GM06990 (cell line): ENCODE measurements around the gene PKD1L1.

Experiments
- DNase-seq: peaks from one replicate; pipeline ENCODE4 v3.0.0-alpha.2; 2011; ENCODE audit not compliant: insufficient read length; ENCODE audit errors: extremely low read depth
- H3K27me3 ChIP-seq: replicated peaks from 2 replicates; pipeline ENCODE4 v1.6.0; 2011; ENCODE audit warnings: low read length; ENCODE audit not compliant: control insufficient read depth, insufficient read depth
- H3K36me3 ChIP-seq: 2 replicates; pipeline ENCODE4 v1.5.1; 2011; ENCODE audit warnings: low read length; ENCODE audit not compliant: control insufficient read depth, insufficient read depth
- H3K4me3 ChIP-seq: replicated peaks from 2 replicates; pipeline ENCODE4 v1.5.1; 2011; ENCODE audit warnings: low read depth, mild to moderate bottlenecking, control low read depth, low read length
- TF ChIP-seq, protein P1 (sequence below): IDR thresholded peaks from 2 replicates; pipeline ENCODE4 v1.5.1; 2011; ENCODE audit warnings: low read length, control low read depth, mild to moderate bottlenecking, inconsistent platforms; ENCODE audit not compliant: insufficient read depth, poor library complexity, severe bottlenecking

PKD1L1 gene

DNA sequence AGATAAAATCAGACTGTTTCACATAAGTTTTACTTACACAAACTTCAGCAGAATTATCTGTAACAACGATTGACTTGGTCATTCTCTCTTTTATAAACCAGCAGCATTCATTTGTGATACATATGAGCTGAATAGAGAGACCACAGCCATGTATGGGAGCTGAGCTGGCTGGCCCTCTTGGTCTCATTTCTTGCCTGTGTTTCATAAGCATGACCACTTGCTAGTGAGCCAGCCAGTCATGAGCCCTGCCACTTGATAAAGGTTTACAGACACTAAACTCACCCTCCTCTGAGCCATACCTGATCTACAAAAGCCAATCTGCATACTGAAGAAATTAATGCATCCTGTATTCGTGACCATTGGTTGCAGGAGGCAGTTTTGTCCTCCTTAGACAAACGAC lies 82.1 kb downstream of the PKD1L1 start:
- Histone ChIP-seq H3K4me3 (no peak overlapping the region), H3K36me3 (no peaks in the 10 kb centered on the region), H3K27me3 (no peaks in the 10 kb centered on the region; the same call in none of the 2 replicates)
- no peak for DNase-seq
- TF ChIP-seq, protein P1, sequence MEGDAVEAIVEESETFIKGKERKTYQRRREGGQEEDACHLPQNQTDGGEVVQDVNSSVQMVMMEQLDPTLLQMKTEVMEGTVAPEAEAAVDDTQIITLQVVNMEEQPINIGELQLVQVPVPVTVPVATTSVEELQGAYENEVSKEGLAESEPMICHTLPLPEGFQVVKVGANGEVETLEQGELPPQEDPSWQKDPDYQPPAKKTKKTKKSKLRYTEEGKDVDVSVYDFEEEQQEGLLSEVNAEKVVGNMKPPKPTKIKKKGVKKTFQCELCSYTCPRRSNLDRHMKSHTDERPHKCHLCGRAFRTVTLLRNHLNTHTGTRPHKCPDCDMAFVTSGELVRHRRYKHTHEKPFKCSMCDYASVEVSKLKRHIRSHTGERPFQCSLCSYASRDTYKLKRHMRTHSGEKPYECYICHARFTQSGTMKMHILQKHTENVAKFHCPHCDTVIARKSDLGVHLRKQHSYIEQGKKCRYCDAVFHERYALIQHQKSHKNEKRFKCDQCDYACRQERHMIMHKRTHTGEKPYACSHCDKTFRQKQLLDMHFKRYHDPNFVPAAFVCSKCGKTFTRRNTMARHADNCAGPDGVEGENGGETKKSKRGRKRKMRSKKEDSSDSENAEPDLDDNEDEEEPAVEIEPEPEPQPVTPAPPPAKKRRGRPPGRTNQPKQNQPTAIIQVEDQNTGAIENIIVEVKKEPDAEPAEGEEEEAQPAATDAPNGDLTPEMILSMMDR, result no peak

DNA sequence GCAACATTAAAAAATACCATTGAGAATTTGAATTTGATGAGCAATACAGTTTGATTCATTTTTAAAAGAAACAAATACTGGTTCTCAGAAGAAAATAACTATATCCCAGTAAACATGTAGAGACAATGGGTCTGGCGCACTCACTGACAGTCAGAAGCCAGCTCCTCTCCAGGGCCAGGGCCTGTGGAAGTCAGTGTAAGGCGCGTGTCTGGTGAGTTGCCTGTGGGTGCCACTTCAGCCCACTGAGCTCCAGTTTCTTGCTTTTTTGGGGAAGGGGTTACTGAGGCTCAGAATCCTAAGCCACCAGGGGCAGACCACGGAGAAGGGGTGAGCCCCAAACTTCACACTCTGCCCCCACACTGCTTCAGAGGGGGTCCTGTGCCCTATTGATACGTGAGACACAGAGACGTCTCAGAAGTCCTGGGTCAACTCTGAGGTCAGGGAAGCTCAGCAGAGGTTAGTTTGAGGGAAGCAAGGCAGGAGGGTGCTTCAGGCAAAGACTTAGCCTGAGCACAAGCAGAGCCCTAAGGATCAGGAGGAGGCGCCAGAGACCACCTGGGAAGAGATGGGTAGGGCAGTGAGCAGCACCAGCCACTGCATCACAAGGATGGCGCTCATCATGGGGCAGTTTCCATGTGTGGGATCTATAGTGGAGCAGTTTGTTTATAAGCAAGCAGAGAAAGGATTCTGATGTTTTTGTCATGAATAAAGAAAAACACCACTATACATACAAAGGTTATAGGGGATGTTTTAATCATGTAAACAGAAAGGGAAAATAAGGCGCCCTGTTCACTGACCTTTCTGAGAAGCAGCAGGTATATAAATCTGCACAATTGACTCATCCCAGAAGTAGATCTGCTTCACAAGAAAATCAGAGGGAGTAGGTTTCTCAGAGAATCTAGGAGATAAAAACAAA lies 95.7 kb downstream of the PKD1L1 start:
- no peak for DNase-seq
- TF ChIP-seq, protein P1, result peak; percentile 45

DNA sequence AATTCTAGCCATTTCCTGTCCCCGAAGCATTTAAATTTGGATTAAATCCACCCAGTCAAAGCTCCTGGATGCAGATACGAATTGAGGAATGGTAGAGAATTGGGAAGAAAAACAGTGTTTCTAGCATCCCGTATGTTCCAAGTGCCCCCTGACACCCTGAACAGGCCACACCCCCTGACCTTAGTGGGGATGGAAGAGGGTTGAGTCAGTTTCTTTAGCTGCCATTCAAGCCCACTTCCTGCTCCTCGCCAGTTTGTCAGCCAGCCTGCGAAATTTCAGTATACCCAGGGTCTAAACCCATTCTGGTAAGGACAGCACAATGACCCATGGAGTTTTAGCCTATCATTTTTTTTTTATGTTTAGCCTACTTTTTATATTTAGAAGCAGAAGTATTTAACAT lies 101.1 kb downstream of the PKD1L1 start:
- no peak for DNase-seq
- Histone ChIP-seq H3K4me3 (no peak overlapping the region), H3K27me3 (no peaks in the 10 kb centered on the region), H3K36me3 (no peaks in the 10 kb centered on the region)
- TF ChIP-seq, protein P1, result no peak

More for the DNA sequence above, 95.7 kb downstream of the PKD1L1 start:
- Histone ChIP-seq H3K27me3 (no peaks in the 10 kb centered on the region), H3K36me3 (no peaks in the 10 kb centered on the region), H3K4me3 (no peak overlapping the region)

DNA sequence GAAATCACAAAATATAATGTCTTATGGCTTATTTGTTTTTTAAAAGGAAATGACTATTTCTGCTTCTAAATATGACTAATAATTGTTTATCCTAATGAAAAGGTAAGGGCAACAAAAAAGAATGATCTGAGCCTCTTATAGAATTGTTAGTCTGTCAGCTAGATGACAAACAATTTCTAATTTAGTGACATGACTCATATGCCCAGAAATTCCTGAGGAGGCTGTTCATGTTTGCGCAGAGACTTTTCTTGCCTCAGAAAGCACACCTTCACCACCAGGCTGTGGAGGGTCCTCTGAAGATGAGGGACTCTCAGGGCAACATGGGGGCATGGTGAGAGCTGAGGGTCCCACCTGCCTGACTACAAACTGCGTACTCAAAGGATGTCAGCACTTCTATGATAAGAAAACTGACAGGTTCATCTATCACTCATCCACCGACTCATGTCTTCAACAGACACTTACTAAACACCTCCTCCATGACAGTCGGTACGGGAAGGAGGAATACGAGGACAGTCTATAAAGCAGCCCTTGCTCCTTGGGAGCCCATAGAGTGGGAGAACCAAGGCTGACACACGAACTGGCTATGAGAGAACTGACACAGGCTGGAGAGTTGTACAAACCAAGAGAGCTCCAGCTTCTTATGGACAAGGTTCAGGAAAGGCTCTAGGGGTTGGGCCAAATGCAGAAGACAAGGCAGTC lies 102.0 kb downstream of the PKD1L1 start:
- Histone ChIP-seq H3K4me3 (no peak overlapping the region), H3K27me3 (no peaks in the 10 kb centered on the region), H3K36me3 (no peaks in the 10 kb centered on the region)
- no peak for DNase-seq
- TF ChIP-seq, protein P1, result no peak

DNA sequence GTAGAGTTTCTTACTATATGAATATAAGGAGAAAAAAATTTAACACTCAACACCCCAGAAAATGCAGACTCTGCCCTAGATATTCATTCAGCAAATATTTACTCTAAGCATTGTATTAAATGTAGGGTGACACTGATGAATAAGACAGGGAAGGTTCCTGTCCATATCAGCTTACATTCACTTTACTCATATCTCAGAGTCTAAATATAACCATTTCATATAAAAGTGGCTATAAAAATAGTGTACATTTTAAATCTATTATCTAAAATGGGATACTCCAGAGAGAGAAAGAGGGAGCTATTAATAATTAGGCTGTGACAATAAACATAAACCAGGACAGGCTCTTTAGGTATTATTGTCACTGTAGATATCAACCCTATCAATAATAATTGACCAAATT lies 104.0 kb downstream of the PKD1L1 start:
- Histone ChIP-seq H3K4me3 (no peak overlapping the region), H3K27me3 (peaks cover 1% of the 10 kb centered on the region; the same call in 1 of the 2 replicates), H3K36me3 (no peaks in the 10 kb centered on the region)
- DNase-seq, result no peak
- TF ChIP-seq, protein P1, result no peak
